HTR-8/SVneo (cell line): ENCODE data around the gene SH3PXD2A.

ENCODE experiments used
- DNase-seq: peaks from one replicate; pipeline ENCODE4 v3.0.0; 2011; ENCODE audit warnings: low spot score, mixed read lengths; ENCODE audit not compliant: insufficient read length
- FAIRE-seq: peaks from 2 replicates; lab custom pipeline; 2011; peaks lifted over from hg19 to GRCh38; lab: Jason Lieb, UNC

The SH3PXD2A gene

GRCh38 chr10:103835096-103836050 is 20.0 kb downstream of the SH3PXD2A start:
- no peak for DNase-seq
- no peak for FAIRE-seq

- FAIRE-seq: no peak
- no peak for DNase-seq
Observed at GRCh38 chr10:103834436-103835095, 20.8 kb downstream of the SH3PXD2A start.

- no peak for FAIRE-seq
Observed at GRCh38 chr10:103833731-103834365, 21.5 kb downstream of the SH3PXD2A start.

GRCh38 chr10:103832806-103833205 is 22.6 kb downstream of the SH3PXD2A start:
- DNase-seq (no peak), FAIRE-seq (no peak)

More at GRCh38 chr10:103833731-103834365, 21.5 kb downstream of the SH3PXD2A start:
- DNase-seq: no peak

GRCh38 chr10:103829838-103830465 is 25.4 kb downstream of the SH3PXD2A start:
- DNase-seq: no peak
- no peak for FAIRE-seq

- DNase-seq (no peak), FAIRE-seq (no peak)
Observed at GRCh38 chr10:103829278-103829677, 26.1 kb downstream of the SH3PXD2A start.

- FAIRE-seq (no peak), DNase-seq (no peak)
Observed at GRCh38 chr10:103828587-103829197, 26.7 kb downstream of the SH3PXD2A start.

GRCh38 chr10:103828107-103828506 is 27.3 kb downstream of the SH3PXD2A start:
- no peak for DNase-seq

GRCh38 chr10:103826885-103827284 is 28.5 kb downstream of the SH3PXD2A start:
- DNase-seq: no peak
- FAIRE-seq: no peak

More at GRCh38 chr10:103828107-103828506, 27.3 kb downstream of the SH3PXD2A start:
- FAIRE-seq: no peak

GRCh38 chr10:103824281-103824680 is 31.1 kb downstream of the SH3PXD2A start:
- DNase-seq (no peak), FAIRE-seq (no peak)

GRCh38 chr10:103823706-103824272 is 31.6 kb downstream of the SH3PXD2A start:
- DNase-seq: no peak
- no peak for FAIRE-seq

- FAIRE-seq (no peak), DNase-seq (no peak)
Observed at GRCh38 chr10:103822800-103823199, 32.6 kb downstream of the SH3PXD2A start.

GRCh38 chr10:103822107-103822716 is 33.2 kb downstream of the SH3PXD2A start:
- no peak for DNase-seq
- no peak for FAIRE-seq

- FAIRE-seq (no peak), DNase-seq (no peak)
Observed at GRCh38 chr10:103820101-103821062, 35.0 kb downstream of the SH3PXD2A start.

- DNase-seq (no peak), FAIRE-seq (no peak)
Observed at GRCh38 chr10:103819493-103819892, 35.9 kb downstream of the SH3PXD2A start.

- FAIRE-seq (no peak), DNase-seq (no peak)
Observed at GRCh38 chr10:103818765-103819374, 36.5 kb downstream of the SH3PXD2A start.

- FAIRE-seq: no peak
- DNase-seq: no peak
Observed at GRCh38 chr10:103818105-103818504, 37.3 kb downstream of the SH3PXD2A start.

- no peak for FAIRE-seq
- no peak for DNase-seq
Observed at GRCh38 chr10:103816431-103816830, 38.9 kb downstream of the SH3PXD2A start.
